Smooth muscle cell (in vitro differentiated cells): Measurements from ENCODE around the gene SCO1. TPM values are rescaled to one million over a fixed set of nuclear protein-coding genes. Genes with fewer than 3 reads are reported as not detected.

Experiments
- DNase-seq: peaks from one replicate; lab custom pipeline; 2025; ENCODE audit not compliant: unreplicated experiment; lab: John Stamatoyannopoulos, UW
- H2AFZ ChIP-seq: fragments of 200-600 bp; sonication (generic); 2 replicates; pipeline ENCODE4 v1.6.0; 2016; ENCODE audit warnings: antibody characterized with exemption, low read depth, mild to moderate bottlenecking
- H3F3A ChIP-seq: fragments of 200-600 bp; sonication (generic); 2 replicates; pipeline ENCODE4 v1.6.0; 2017; ENCODE audit warnings: antibody characterized with exemption, low read depth
- H3K27ac ChIP-seq: fragments of 200-600 bp; sonication (generic); 2 replicates; pipeline ENCODE4 v1.5.1; 2016; ENCODE audit warnings: low read depth, mild to moderate bottlenecking
- H3K27me3 ChIP-seq: fragments of 200-600 bp; sonication (generic); 2 replicates; pipeline ENCODE4 v1.6.1; 2016; ENCODE audit warnings: low read depth, mild to moderate bottlenecking
- H3K36me3 ChIP-seq: fragments of 200-600 bp; sonication (generic); 2 replicates; pipeline ENCODE4 v1.5.1; 2016; ENCODE audit warnings: low read depth
- H3K4me1 ChIP-seq: fragments of 200-600 bp; sonication (generic); 2 replicates; pipeline ENCODE4 v1.5.1; 2016; ENCODE audit warnings: low read depth
- H3K4me2 ChIP-seq: fragments of 200-600 bp; sonication (generic); 2 replicates; pipeline ENCODE4 v1.6.0; 2016; ENCODE audit warnings: mild to moderate bottlenecking
- H3K4me3 ChIP-seq: fragments of 200-600 bp; sonication (generic); 2 replicates; pipeline ENCODE4 v1.5.1; 2016; ENCODE audit warnings: mild to moderate bottlenecking
- H3K79me2 ChIP-seq: fragments of 200-600 bp; sonication (generic); 2 replicates; pipeline ENCODE4 v1.6.0; 2016; ENCODE audit warnings: low read depth, mild to moderate bottlenecking
- H3K9ac ChIP-seq: fragments of 200-600 bp; sonication (generic); 2 replicates; pipeline ENCODE4 v1.6.0; 2016; ENCODE audit warnings: low read depth
- H3K9me3 ChIP-seq: fragments of 200-600 bp; sonication (generic); replicated peaks from 2 replicates; pipeline ENCODE4 v1.5.1; 2016; ENCODE audit warnings: low read depth
- H4K20me1 ChIP-seq: fragments of 200-600 bp; sonication (generic); 2 replicates; pipeline ENCODE4 v1.6.0; 2016; ENCODE audit warnings: low read depth
- CTCF ChIP-seq: fragments of 200-600 bp; sonication (generic); IDR thresholded peaks from 2 replicates; pipeline ENCODE4 v1.5.1; 2017; ENCODE audit warnings: borderline replicate concordance, mild to moderate bottlenecking, antibody characterized with exemption; ENCODE audit not compliant: insufficient read depth, poor library complexity, severe bottlenecking
- WGBS: methylation state at CpG from one replicate; pipeline ENCODE4 v1.1.7; 2016; ENCODE audit warnings: low lambda C conversion rate; 5-methylcytosine and 5-hydroxymethylcytosine counted together
- polyA plus RNA-seq: library from polyadenylated mRNA; unstranded; fragments of >200 nt; fragmentation: Nextera tagmentation; extraction: Ambion mirVana; gene quantifications from 2 replicates; pipeline ENCODE4 v1.2.1, GENCODE V29; 2016
- total RNA-seq: library from RNA; depleted of rRNA; stranded (reverse); fragments of >200 nt; gene quantifications from 2 replicates; pipeline ENCODE4 v1.2.3, GENCODE V29; 2014

The SCO1 gene
- total and polyA plus RNA-seq, 2 experiments from 2014 or later: 25.9 to 28.3 TPM

DNA sequence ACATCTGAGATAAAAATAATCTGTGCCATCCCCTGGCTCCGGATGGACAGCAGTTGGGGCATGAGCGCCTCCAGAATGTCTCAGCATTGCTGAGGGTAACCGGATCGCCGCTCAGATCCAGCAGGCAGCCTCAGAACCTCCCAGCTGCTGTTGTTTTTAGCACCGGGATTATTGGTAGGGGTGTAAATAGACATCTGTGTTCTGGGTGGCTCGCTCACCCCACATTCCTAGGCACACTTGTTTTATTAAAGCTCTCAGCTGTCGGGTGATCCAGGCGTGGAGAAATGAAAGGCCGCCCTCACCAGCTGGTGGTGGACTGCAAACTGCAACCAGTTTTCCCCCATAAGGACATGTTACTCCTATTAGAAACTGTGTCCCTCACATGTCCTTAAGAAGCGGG, 72.4 kb downstream of the SCO1 start:
- H3K79me2 ChIP-seq: no peaks in the 10 kb centered on the region
- TF ChIP-seq CTCF: no peak
- H3K9me3 ChIP-seq: no peaks in the 10 kb centered on the region
- no peaks in the 10 kb centered on the region for H3F3A ChIP-seq
- no peak overlapping the region for H2AFZ ChIP-seq
- H3K27ac ChIP-seq: no peak overlapping the region
- WGBS: 95% methylated on average over 11 of the region's 11 CpGs
- no peaks in the 10 kb centered on the region for H3K36me3 ChIP-seq
- H3K4me3 ChIP-seq: no peak overlapping the region
- no peak for DNase-seq
- H4K20me1 ChIP-seq: no peaks in the 10 kb centered on the region
- H3K4me2 ChIP-seq: no peak overlapping the region
- H3K4me1 ChIP-seq: no peaks in the 10 kb centered on the region
- no peaks in the 10 kb centered on the region for H3K27me3 ChIP-seq
- no peak overlapping the region for H3K9ac ChIP-seq

DNA sequence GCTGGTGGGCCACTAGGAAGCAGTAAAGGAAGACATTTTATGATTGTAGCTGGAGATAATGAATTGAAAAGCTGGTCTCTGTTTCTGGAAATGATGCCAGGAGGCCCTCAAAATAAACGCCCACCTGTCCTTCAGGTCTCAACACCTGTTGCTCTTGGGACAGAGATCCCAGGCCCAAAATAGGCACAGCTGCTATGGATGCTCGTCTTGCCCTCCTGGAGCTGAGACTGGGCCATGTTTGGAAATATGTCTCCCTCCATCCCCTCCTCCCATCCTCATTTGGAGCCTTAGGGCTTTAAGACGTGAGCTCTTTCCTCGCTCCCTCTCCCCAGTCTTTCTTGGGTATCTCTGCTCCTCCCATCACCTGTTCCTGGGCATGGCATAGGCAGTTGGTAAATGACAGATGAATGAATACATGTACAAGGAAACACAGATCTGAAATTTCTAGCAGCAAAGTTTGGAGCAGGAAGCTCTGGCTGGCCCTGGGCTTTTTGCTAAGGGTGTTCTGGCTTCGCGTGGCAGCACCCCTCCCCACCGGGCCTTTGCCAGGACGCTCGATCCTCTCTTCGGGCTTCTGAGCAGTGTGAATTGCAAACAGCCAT, 73.5 kb downstream of the SCO1 start:
- H3K79me2 ChIP-seq: no peaks in the 10 kb centered on the region
- no peak overlapping the region for H3K4me3 ChIP-seq
- H3K36me3 ChIP-seq: no peaks in the 10 kb centered on the region
- no peak overlapping the region for H3K9ac ChIP-seq
- H3K4me1 ChIP-seq: no peaks in the 10 kb centered on the region
- H3K4me2 ChIP-seq: no peak overlapping the region
- DNase-seq: no peak
- 92% methylated on average over 10 of the region's 10 CpGs for WGBS
- H3F3A ChIP-seq: no peaks in the 10 kb centered on the region
- no peak for TF ChIP-seq CTCF
- H3K27ac ChIP-seq: no peak overlapping the region
- H4K20me1 ChIP-seq: no peaks in the 10 kb centered on the region
- H3K27me3 ChIP-seq: no peaks in the 10 kb centered on the region
- H3K9me3 ChIP-seq: no peaks in the 10 kb centered on the region
- no peak overlapping the region for H2AFZ ChIP-seq

DNA sequence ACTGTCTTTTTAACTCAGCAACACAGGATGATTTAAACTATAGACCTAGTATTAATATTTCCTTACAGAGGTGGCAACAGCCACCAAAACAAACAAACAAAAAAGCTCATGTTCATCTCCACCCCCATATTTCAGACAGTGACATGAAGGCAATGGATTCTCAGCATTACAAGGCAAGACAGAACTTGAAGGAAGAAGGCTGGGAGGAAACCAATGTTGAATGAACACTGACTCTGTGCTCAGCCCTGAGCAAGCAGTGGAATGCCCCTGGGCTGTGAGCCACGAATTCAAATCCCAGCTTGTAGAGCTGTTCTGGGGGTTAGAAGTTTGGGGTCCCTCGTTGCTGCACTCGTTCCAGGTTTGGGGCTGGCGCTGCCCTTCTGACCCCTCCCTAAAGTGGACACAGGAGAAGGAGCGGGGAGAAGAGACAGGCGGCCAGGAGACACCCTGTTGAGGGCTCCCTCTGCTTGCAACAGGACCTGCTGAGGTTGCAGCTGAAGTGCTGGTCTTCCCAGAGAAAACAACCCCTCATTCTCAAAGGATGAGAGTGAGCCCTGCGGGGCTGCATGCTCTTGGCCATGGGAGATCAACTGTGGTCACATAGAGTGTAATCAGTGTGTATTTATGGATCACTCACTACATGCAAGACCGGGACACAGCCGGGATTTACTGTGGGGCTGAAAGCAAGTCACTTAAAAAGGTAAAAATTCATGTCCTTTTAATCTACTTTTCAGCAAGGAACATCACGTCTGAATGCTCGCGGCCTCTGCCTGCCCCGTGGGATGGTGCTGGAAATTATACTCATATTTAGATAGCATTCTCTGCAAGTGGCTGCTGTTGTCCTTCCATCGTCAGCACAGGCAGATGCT, 74.5 kb downstream of the SCO1 start:
- no peak overlapping the region for H2AFZ ChIP-seq
- no peak overlapping the region for H3K9ac ChIP-seq
- no peak for TF ChIP-seq CTCF

More for the DNA sequence above, 74.5 kb downstream of the SCO1 start:
- peak overlapping the region; percentile 53 for H3K27ac ChIP-seq
- H3K36me3 ChIP-seq: no peaks in the 10 kb centered on the region
- no peaks in the 10 kb centered on the region for H3K4me1 ChIP-seq
- H3K4me3 ChIP-seq: no peak overlapping the region
- H3F3A ChIP-seq: no peaks in the 10 kb centered on the region
- H3K27me3 ChIP-seq: no peaks in the 10 kb centered on the region
- H3K79me2 ChIP-seq: no peaks in the 10 kb centered on the region
- no peak for DNase-seq
- WGBS: 85% methylated on average over 14 of the region's 14 CpGs
- H3K4me2 ChIP-seq: no peak overlapping the region
- no peaks in the 10 kb centered on the region for H4K20me1 ChIP-seq
- no peaks in the 10 kb centered on the region for H3K9me3 ChIP-seq

Other genes with a start within 250 kb of the SCO1 start
- not detected in 2 replicates for gene MYH4, start 228.0 kb downstream of the SCO1 start, total RNA-seq
- gene MYH4, start 228.0 kb downstream of the SCO1 start, polyA plus RNA-seq: not detected in 2 replicates
- not detected in 2 replicates for gene MYH1, start 179.0 kb downstream of the SCO1 start, total RNA-seq
- not detected in 2 replicates for gene MYH1, start 179.0 kb downstream of the SCO1 start, polyA plus RNA-seq
- not detected in 2 replicates for gene MYH2, start 147.9 kb downstream of the SCO1 start, total RNA-seq
- gene MYH2, start 147.9 kb downstream of the SCO1 start, polyA plus RNA-seq: not detected in 2 replicates
- gene MYH3, start 40.2 kb downstream of the SCO1 start, total RNA-seq: 0.67 and 1.2 TPM in 2 replicates
- 1.1 and 1.6 TPM in 2 replicates for gene MYH3, start 40.2 kb downstream of the SCO1 start, polyA plus RNA-seq
- 8.3 and 8.6 TPM in 2 replicates for gene ADPRM, start 61 bp upstream of the SCO1 start, total RNA-seq
- 9.3 and 11.3 TPM in 2 replicates for gene ADPRM, start 61 bp upstream of the SCO1 start, polyA plus RNA-seq
- gene TMEM220, start 32.5 kb upstream of the SCO1 start, total RNA-seq: 0.58 and 3.5 TPM in 2 replicates
- 4.3 and 5.5 TPM in 2 replicates for gene TMEM220, start 32.5 kb upstream of the SCO1 start, polyA plus RNA-seq
- gene TMEM238L, start 106.6 kb upstream of the SCO1 start, total RNA-seq: not detected in 2 replicates
- gene TMEM238L, start 106.6 kb upstream of the SCO1 start, polyA plus RNA-seq: not detected in 2 replicates
- gene PIRT, start 140.6 kb upstream of the SCO1 start, total RNA-seq: not detected in 2 replicates
- not detected in 2 replicates for gene PIRT, start 140.6 kb upstream of the SCO1 start, polyA plus RNA-seq